Activated T-cell treated with anti-CD3 and anti-CD28 coated beads, Interleukin-2, amount 50 U/mL, for 4 hours (primary cell): Measurements from ENCODE around the gene CAPZA2. TPM values are rescaled to one million over a fixed set of nuclear protein-coding genes. Genes with fewer than 3 reads are reported as not detected.
A peak's percentile ranks its signal among the peaks of the same experiment; 100 is the strongest.
"Not testable (repeated sequence)": the region's sequence is repeated elsewhere in the genome, so short reads cannot be mapped to it uniquely, and the experiment has no call there.

Experiments used
- ATAC-seq, 2 donors: fragments of 200-7000 bp; cut with Tn5 transposase; one replicate each; pipeline ENCODE4 v1.10.0; 2021
- DNase-seq: peaks from one replicate; pipeline ENCODE4 v3.0.0-alpha.2; 2020
- H3K27me3 Mint-ChIP-seq: one replicate; pipeline ENCODE4 v1.8.0; 2021; ENCODE audit warnings: low read depth, mixed read lengths
- H3K36me3 Mint-ChIP-seq: one replicate; pipeline ENCODE4 v1.8.0; 2022; ENCODE audit warnings: mixed read lengths; ENCODE audit not compliant: insufficient read depth
- H3K4me1 Mint-ChIP-seq: one replicate; pipeline ENCODE4 v1.8.0; 2021; ENCODE audit warnings: low read depth, mixed read lengths
- H3K4me3 Mint-ChIP-seq: one replicate; pipeline ENCODE4 v1.8.0; 2021; ENCODE audit warnings: mild to moderate bottlenecking, moderate library complexity, mixed read lengths
- H3K9me3 Mint-ChIP-seq: one replicate; pipeline ENCODE4 v1.8.0; 2021; ENCODE audit warnings: mixed read lengths
- total RNA-seq, 3 donors: library from RNA; stranded (reverse); gene quantifications; one replicate each; pipeline ENCODE4 v1.2.1, GENCODE V29; 2021

CAPZA2 gene
- 100 to 1,000 TPM; 172 to 178 (median 175) TPM for total RNA-seq

DNA sequence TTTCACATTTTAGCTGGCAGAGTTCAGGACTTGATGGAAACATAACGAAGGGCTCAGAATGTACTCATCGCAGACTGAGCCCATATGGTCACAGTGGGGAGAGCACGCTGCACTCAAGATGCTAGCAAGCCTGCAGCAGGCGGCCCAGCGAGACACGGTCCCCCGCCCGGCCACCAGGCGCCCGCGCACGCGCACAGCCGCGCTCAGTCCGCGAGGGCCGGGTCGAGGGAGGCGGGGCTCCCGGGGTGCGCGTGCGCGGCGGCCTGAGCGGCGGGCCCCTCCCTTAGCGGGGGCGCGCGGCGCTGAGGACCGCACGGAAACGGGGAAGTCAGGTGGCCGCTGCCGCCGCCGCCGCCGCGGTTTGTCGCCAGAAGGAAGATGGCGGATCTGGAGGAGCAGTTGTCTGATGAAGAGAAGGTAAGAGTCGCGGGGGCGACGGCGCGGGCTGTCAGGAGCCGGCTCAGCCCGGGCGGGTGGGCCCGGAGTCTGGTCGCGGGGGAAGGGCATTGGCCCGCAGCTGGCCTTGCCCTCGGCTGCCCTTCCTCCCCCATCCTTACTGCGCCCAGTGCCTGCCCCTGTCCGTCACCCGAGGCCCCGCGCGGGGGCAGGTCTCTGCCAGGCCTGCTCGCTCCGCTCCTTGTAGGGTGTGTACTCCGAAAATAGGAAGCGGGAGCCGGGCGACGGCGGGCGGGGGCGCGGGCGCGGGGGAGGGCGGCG is at the start of gene CAPZA2:
CAPZA2 (plus strand) TSS at position 354 of the 717 bp plus-strand sequence; CDS start at position 379, 25 bp downstream.
- peaks cover 7% of the 10 kb centered on the region for H3K27me3 Mint-ChIP-seq
- H3K4me3 Mint-ChIP-seq, result peak within 1 kb of the TSS; percentile 98
- peaks cover 2% of the 10 kb centered on the region for H3K36me3 Mint-ChIP-seq
- DNase-seq, result peak; percentile 94
- ATAC-seq, result peak; percentile 93 to 94
- H3K9me3 Mint-ChIP-seq, result no peaks in the 10 kb centered on the region
- peaks cover 44% of the 10 kb centered on the region for H3K4me1 Mint-ChIP-seq

DNA sequence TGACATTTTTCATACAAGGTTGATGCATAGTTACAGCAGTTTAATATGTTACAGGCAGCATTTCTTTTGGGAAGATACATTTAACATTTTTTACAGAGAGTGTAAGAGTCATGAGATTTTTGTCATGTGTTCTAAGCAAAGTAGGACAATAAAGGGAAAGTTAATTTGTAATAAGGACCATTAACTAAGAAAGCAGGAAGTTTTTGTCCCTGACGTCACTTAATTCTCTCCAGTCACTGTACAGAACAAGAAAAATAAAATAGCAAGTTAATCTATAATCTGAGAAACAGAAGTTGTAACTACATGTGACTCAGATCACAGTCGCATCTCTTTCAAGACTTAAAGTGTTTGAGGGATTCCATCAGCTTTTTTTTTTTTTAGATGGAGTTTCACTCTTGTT is 49.5 kb upstream of the CAPZA2 start:
- H3K9me3 Mint-ChIP-seq, result no peaks in the 10 kb centered on the region
- DNase-seq (no peak), ATAC-seq (no peak)
- no peaks in the 10 kb centered on the region for H3K4me1 Mint-ChIP-seq
- no peak overlapping the region for H3K4me3 Mint-ChIP-seq
- peaks cover 4% of the 10 kb centered on the region for H3K27me3 Mint-ChIP-seq
- no peaks in the 10 kb centered on the region for H3K36me3 Mint-ChIP-seq

DNA sequence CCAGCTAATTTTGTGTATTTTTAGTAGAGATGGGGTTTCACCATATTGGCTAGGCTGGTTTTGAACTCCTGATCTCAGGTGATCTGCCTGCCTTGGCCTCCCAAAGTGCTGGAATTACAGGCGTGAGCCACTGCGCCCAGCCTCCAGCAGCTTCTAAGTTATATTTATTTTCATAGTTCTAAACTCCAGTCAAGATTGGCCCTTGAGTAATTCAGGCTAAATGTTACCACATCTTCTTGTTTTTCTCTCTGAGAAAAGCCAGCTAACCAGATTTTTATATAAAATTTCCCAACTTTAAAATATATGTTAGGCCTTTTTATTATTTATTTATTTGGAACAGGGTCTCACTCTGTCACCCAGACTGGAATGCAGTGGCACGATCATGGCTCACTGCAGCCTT is 49.0 kb upstream of the CAPZA2 start:
- not testable (repeated sequence) for H3K4me3 Mint-ChIP-seq, H3K4me1 Mint-ChIP-seq, H3K36me3 Mint-ChIP-seq, H3K9me3 Mint-ChIP-seq, DNase-seq, ATAC-seq, H3K27me3 Mint-ChIP-seq

GRCh38 chr7:116815041-116815440 is 47.3 kb upstream of the CAPZA2 start:
- H3K4me1 Mint-ChIP-seq, result no peaks in the 10 kb centered on the region
- no peaks in the 10 kb centered on the region for H3K9me3 Mint-ChIP-seq
- H3K36me3 Mint-ChIP-seq, result no peaks in the 10 kb centered on the region
- H3K27me3 Mint-ChIP-seq, result peaks cover 4% of the 10 kb centered on the region
- ATAC-seq (no peak), DNase-seq (no peak)
- no peak overlapping the region for H3K4me3 Mint-ChIP-seq

DNA sequence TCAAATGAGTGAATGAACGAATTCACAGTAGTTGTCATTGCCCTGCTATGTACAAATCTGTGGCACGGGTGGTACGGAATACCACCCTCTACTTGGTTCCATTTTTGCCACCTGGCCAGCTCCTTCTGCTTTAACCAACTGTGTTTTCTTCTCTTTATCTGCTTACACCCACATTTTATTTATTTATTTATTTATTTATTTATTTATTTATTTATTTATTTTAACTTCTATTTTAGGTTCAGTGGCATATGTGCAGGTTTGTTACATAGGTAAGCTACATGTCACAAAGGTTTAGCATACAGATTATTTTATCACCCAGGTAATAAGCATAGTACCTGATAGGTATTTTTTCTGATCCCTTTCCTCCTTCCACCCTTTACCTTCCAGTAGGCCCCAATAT is 42.2 kb upstream of the CAPZA2 start:
- H3K36me3 Mint-ChIP-seq, result no peaks in the 10 kb centered on the region
- DNase-seq (no peak), ATAC-seq (no peak)
- peaks cover 13% of the 10 kb centered on the region for H3K27me3 Mint-ChIP-seq
- no peaks in the 10 kb centered on the region for H3K4me1 Mint-ChIP-seq
- H3K4me3 Mint-ChIP-seq, result no peak overlapping the region
- no peaks in the 10 kb centered on the region for H3K9me3 Mint-ChIP-seq

- H3K4me1 Mint-ChIP-seq, H3K4me3 Mint-ChIP-seq, ATAC-seq, H3K9me3 Mint-ChIP-seq, DNase-seq, H3K36me3 Mint-ChIP-seq: not testable (repeated sequence)
- H3K27me3 Mint-ChIP-seq, result peaks cover 24% of the 10 kb centered on the region
These were observed 40.7 kb upstream of the CAPZA2 start for GRCh38 chr7:116821647-116822046.

- H3K9me3 Mint-ChIP-seq, result no peaks in the 10 kb centered on the region
- no peaks in the 10 kb centered on the region for H3K4me1 Mint-ChIP-seq
- ATAC-seq (no peak), DNase-seq (no peak)
- H3K27me3 Mint-ChIP-seq, result peaks cover 28% of the 10 kb centered on the region
- no peak overlapping the region for H3K4me3 Mint-ChIP-seq
- H3K36me3 Mint-ChIP-seq, result no peaks in the 10 kb centered on the region
These were observed 37.9 kb upstream of the CAPZA2 start for GRCh38 chr7:116824449-116824848.

DNA sequence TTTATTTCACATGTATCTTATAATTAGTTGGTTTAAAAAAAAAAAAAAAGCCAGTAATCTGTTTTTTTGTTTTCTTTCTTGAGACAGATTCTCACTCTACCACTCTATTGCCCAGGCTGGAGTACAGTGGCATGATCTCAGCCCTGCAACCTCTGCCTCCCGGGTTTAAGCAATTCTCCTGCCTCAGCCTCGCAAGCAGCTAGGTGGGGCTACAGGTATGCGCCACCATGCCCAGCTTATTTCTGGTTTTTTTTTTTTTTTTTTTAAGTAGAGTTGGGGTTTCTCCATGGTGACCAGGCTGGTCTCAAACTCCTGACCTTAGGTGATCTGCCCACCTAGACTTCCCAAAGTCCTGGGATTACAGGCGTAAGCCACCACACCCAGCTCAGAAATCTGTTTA is 34.1 kb upstream of the CAPZA2 start:
- H3K9me3 Mint-ChIP-seq, result no peaks in the 10 kb centered on the region
- H3K4me1 Mint-ChIP-seq, result no peaks in the 10 kb centered on the region
- DNase-seq (no peak), ATAC-seq (no peak)
- peaks cover 28% of the 10 kb centered on the region for H3K27me3 Mint-ChIP-seq
- H3K4me3 Mint-ChIP-seq, result no peak overlapping the region
- H3K36me3 Mint-ChIP-seq, result no peaks in the 10 kb centered on the region

- Mint-ChIP-seq H3K27me3 (peaks cover 22% of the 10 kb centered on the region), H3K4me1 (no peaks in the 10 kb centered on the region), H3K4me3 (no peak overlapping the region), H3K9me3 (no peaks in the 10 kb centered on the region), H3K36me3 (no peaks in the 10 kb centered on the region)
- DNase-seq (no peak), ATAC-seq (no peak)
These were observed 33.3 kb upstream of the CAPZA2 start for GRCh38 chr7:116829041-116829440.

- Mint-ChIP-seq H3K9me3 (no peaks in the 10 kb centered on the region), H3K27me3 (peaks cover 19% of the 10 kb centered on the region), H3K36me3 (no peaks in the 10 kb centered on the region), H3K4me1 (no peaks in the 10 kb centered on the region), H3K4me3 (no peak overlapping the region)
- ATAC-seq (no peak), DNase-seq (no peak)
These were observed 32.9 kb upstream of the CAPZA2 start for GRCh38 chr7:116829493-116829892.

DNA sequence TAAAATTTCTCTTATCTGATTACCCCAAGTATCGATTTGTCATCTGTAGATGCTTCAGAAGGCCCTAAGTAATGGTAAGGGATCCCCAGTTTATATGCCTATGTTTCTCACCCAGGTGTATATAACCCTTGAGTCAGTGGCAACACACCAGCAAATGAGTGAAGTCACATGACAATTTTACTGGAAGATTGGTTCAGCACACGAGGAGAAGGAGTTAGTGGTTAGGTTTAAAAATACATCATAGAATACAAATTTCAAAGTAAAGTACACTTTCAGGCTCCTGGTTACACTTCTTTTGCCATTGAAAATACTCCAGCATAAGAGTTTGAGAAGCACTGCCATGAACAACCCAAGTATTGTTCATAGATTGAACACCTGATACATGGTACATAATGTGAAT is 29.7 kb upstream of the CAPZA2 start:
- ATAC-seq (no peak), DNase-seq (no peak)
- Mint-ChIP-seq H3K9me3 (no peaks in the 10 kb centered on the region), H3K27me3 (no peaks in the 10 kb centered on the region), H3K4me3 (no peak overlapping the region), H3K4me1 (no peaks in the 10 kb centered on the region), H3K36me3 (no peaks in the 10 kb centered on the region)

DNA sequence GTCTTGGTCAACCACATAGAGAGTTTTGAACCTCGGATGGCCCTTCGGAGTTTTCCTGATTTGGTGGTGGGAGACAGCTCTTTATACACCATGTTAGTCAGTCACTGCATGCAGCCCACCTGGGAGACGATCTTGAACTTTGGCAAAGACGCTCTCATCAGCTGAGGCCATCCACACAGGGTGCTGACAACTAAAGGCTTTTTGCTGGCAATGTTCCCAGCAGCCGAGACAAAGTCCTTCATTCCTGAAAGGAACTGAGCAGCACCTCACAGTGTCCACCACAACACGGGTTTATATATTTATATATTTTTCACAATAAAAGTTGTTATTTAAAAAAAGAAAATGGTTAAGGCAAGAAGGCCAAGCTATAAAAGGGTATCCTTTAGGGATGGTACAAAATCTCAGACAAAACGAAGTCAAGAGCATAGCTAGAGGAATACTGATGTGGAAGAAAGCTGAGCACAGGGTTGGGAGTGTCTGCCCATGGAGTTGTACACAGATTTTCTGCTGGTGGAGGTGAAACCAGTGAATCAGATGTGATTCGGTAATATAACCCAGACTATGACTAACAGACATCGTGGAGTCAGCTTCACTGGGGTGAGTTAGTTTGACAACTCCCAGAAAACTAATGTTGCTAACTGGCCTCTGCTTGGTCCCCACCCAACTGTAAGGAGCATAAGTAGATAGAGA is 27.4 kb upstream of the CAPZA2 start:
- DNase-seq (no peak), ATAC-seq (peak; percentile 52 to 62)
- Mint-ChIP-seq H3K4me1 (no peaks in the 10 kb centered on the region), H3K9me3 (no peaks in the 10 kb centered on the region), H3K36me3 (no peaks in the 10 kb centered on the region), H3K27me3 (no peaks in the 10 kb centered on the region), H3K4me3 (no peak overlapping the region)

DNA sequence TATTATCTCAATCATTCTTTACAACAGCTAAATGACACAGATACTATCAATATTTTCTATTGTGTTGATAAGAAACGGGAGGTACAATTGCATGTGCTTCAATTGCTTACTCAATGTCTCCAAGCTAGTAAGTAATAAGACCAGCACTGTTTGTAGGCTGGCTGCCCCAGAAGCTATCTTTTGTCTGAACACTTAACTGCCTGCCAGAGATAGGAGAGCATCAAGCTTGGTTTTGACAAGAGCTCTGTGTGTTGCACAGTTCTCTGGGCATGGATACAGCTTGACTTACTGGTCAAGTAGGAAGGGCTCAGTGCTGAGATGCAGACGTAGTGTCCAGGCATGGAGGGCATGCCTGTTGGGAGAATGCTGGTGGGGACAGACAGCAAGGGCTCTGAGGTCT is 26.3 kb upstream of the CAPZA2 start:
- no peak for DNase-seq
- Mint-ChIP-seq H3K36me3 (no peaks in the 10 kb centered on the region), H3K9me3 (no peaks in the 10 kb centered on the region), H3K4me3 (no peak overlapping the region), H3K27me3 (peaks cover under 1% of the 10 kb centered on the region), H3K4me1 (no peaks in the 10 kb centered on the region)
- no peak for ATAC-seq

GRCh38 chr7:116836911-116837310 is 25.5 kb upstream of the CAPZA2 start:
- H3K9me3 Mint-ChIP-seq, result no peaks in the 10 kb centered on the region
- H3K4me1 Mint-ChIP-seq, result no peaks in the 10 kb centered on the region
- ATAC-seq, result no peak
- H3K27me3 Mint-ChIP-seq, result peaks cover 6% of the 10 kb centered on the region
- DNase-seq, result no peak
- H3K4me3 Mint-ChIP-seq, result no peak overlapping the region
- H3K36me3 Mint-ChIP-seq, result no peaks in the 10 kb centered on the region

DNA sequence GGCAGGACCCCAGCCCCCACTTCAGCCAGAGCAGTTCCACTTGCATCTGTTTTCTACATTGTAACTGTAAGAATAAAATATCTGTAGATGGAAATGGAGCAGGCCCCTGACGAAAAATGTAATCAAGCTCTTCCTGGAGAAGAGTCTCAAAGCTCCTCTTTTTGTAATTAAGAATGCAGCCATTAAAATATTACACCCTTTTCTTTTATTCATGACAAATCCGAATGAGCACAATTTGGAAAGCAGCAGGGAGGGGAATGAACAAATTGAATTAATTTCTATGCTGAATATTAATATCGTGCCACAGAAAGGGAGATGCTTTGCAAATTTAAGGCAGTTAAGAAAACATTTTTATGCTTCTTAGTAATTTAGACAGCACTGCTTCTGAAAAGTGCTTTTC is 24.8 kb upstream of the CAPZA2 start:
- ATAC-seq (no peak), DNase-seq (no peak)
- Mint-ChIP-seq H3K36me3 (no peaks in the 10 kb centered on the region), H3K4me1 (peaks cover 4% of the 10 kb centered on the region), H3K4me3 (no peak overlapping the region), H3K27me3 (peaks cover 12% of the 10 kb centered on the region), H3K9me3 (no peaks in the 10 kb centered on the region)
